ENCODE data around the gene EHMT1.
A peak's percentile ranks its signal among the peaks of the same experiment; 100 is the strongest.

EHMT1 gene

GRCh38 chr9:137813651-137814415 lies 195.0 kb downstream of the EHMT1 start:
- no peak for DNase-seq

GRCh38 chr9:137814436-137814835 lies 195.6 kb downstream of the EHMT1 start:
- DNase-seq, result no peak

GRCh38 chr9:137814841-137815240 lies 196.0 kb downstream of the EHMT1 start:
- no peak for DNase-seq

GRCh38 chr9:137815256-137816255 lies 196.8 kb downstream of the EHMT1 start:
- no peak for DNase-seq

- no peak for DNase-seq
Observed at GRCh38 chr9:137816531-137817235, 197.9 kb downstream of the EHMT1 start.

GRCh38 chr9:137817236-137818200 lies 198.7 kb downstream of the EHMT1 start:
- no peak for DNase-seq

- no peak for DNase-seq
Observed at GRCh38 chr9:137818286-137818685, 199.5 kb downstream of the EHMT1 start.

- no peak for DNase-seq
Observed at GRCh38 chr9:137820161-137820855, 201.5 kb downstream of the EHMT1 start.

GRCh38 chr9:137823986-137824771 lies 205.4 kb downstream of the EHMT1 start:
- DNase-seq, result no peak

- no peak for DNase-seq
Observed at GRCh38 chr9:137825324-137825989, 206.7 kb downstream of the EHMT1 start.

GRCh38 chr9:137827908-137828526 lies 209.2 kb downstream of the EHMT1 start:
- DNase-seq, result no peak

GRCh38 chr9:137828527-137829259 lies 209.9 kb downstream of the EHMT1 start:
- DNase-seq, result peak; percentile 18

GRCh38 chr9:137829260-137829996 lies 210.6 kb downstream of the EHMT1 start:
- DNase-seq, result no peak

GRCh38 chr9:137832191-137832700 lies 213.4 kb downstream of the EHMT1 start:
- DNase-seq, result no peak

GRCh38 chr9:137832830-137833590 lies 214.2 kb downstream of the EHMT1 start:
- DNase-seq, result no peak

- no peak for DNase-seq
Observed at GRCh38 chr9:137833721-137834613, 215.2 kb downstream of the EHMT1 start.

All from activated naive CD4-positive, alpha-beta T cell treated with Interleukin-2 at 50 U/mL for 16 hours (primary cell).